SK-N-SH treated with all-trans-retinoic acid at 6 μM for 48 hours (cell line): ENCODE data around the gene TUBGCP3.
"Not testable (repeated sequence)": the region's sequence is repeated elsewhere in the genome, so short reads cannot be mapped to it uniquely, and the experiment has no call there.

Experiments used
- ATAC-seq: fragments of 200-7000 bp; cut with Tn5 transposase; 3 replicates; pipeline ENCODE4 v1.9.1; 2020; ENCODE audit warnings: mild to moderate bottlenecking, moderate library complexity
- ARNTL ChIP-seq: fragments of 450-650 bp; formaldehyde crosslinking; IDR thresholded peaks from 2 replicates; pipeline ENCODE4 v1.5.0; 2020; ENCODE audit warnings: low read depth, mild to moderate bottlenecking, moderate library complexity, borderline replicate concordance
- BACH2 ChIP-seq: fragments of 250-450 bp; sonication (Bioruptor Pico); IDR thresholded peaks from 2 replicates; pipeline ENCODE4 v1.9.0; 2021; ENCODE audit warnings: mild to moderate bottlenecking, borderline replicate concordance
- CSDC2 ChIP-seq: fragments of 250-450 bp; sonication (Bioruptor Pico); IDR thresholded peaks from 2 replicates; pipeline ENCODE4 v1.5.0; 2020; ENCODE audit warnings: mild to moderate bottlenecking, moderate library complexity
- CSRNP3 ChIP-seq: fragments of 250-450 bp; sonication (Bioruptor Pico); IDR thresholded peaks from 2 replicates; pipeline ENCODE4 v1.5.1; 2021; ENCODE audit warnings: mild to moderate bottlenecking, moderate library complexity
- ESRRG ChIP-seq: fragments of 250-450 bp; sonication (Bioruptor Pico); IDR thresholded peaks from 2 replicates; pipeline ENCODE4 v1.6.1; 2021; ENCODE audit warnings: mild to moderate bottlenecking
- GLIS3 ChIP-seq: fragments of 250-450 bp; sonication (Bioruptor Pico); IDR thresholded peaks from 2 replicates; pipeline ENCODE4 v1.5.0; 2020; ENCODE audit warnings: mild to moderate bottlenecking, moderate library complexity
- ISL1 ChIP-seq: fragments of 250-450 bp; sonication (Bioruptor Pico); IDR thresholded peaks from 2 replicates; pipeline ENCODE4 v2.1.2; 2022; ENCODE audit warnings: mild to moderate bottlenecking, moderate library complexity
- POU6F1 ChIP-seq: fragments of 250-450 bp; sonication (Bioruptor Pico); IDR thresholded peaks from 2 replicates; pipeline ENCODE4 v1.8.0; 2021; ENCODE audit warnings: low read depth, mild to moderate bottlenecking, moderate library complexity, borderline replicate concordance
- PPARA ChIP-seq: fragments of 250-450 bp; sonication (Bioruptor Pico); IDR thresholded peaks from 2 replicates; pipeline ENCODE4 v1.5.0; 2020; ENCODE audit warnings: mild to moderate bottlenecking, borderline replicate concordance
- TCF4 ChIP-seq: fragments of 250-450 bp; sonication (Bioruptor Pico); IDR thresholded peaks from 2 replicates; pipeline ENCODE4 v1.8.0; 2021; ENCODE audit warnings: mild to moderate bottlenecking, moderate library complexity, borderline replicate concordance
- TOX ChIP-seq: fragments of 250-450 bp; sonication (Bioruptor Pico); IDR thresholded peaks from 2 replicates; pipeline ENCODE4 v1.8.0; 2021; ENCODE audit warnings: mild to moderate bottlenecking, moderate library complexity, borderline replicate concordance
- ZC3H10 ChIP-seq: fragments of 250-450 bp; sonication (Bioruptor Pico); IDR thresholded peaks from 2 replicates; pipeline ENCODE4 v1.5.1; 2021; ENCODE audit warnings: mild to moderate bottlenecking, moderate library complexity
- ZFP30 ChIP-seq: fragments of 450-650 bp; formaldehyde crosslinking; IDR thresholded peaks from 2 replicates; pipeline ENCODE4 v1.5.0; 2022; ENCODE audit warnings: mild to moderate bottlenecking, moderate library complexity
- ZNF565 ChIP-seq: fragments of 450-650 bp; formaldehyde crosslinking; conservative IDR thresholded peaks from 2 replicates; pipeline ENCODE4 v1.5.0; 2020; ENCODE audit warnings: low read depth, mild to moderate bottlenecking, moderate library complexity
- ZNF70 ChIP-seq: fragments of 450-650 bp; formaldehyde crosslinking; IDR thresholded peaks from 2 replicates; pipeline ENCODE4 v1.5.0; 2020; ENCODE audit warnings: mild to moderate bottlenecking, moderate library complexity
- TF ChIP-seq, protein P1 (sequence below): fragments of 250-450 bp; sonication (Bioruptor Pico); IDR thresholded peaks from 2 replicates; pipeline ENCODE4 v1.5.1; 2020; ENCODE audit warnings: low read depth, mild to moderate bottlenecking, moderate library complexity
- TF ChIP-seq, protein P2 (sequence below): fragments of 250-450 bp; sonication (Bioruptor Pico); IDR thresholded peaks from 2 replicates; pipeline ENCODE4 v1.8.0; 2020; ENCODE audit warnings: mild to moderate bottlenecking, moderate library complexity, borderline replicate concordance
- TF ChIP-seq, protein P3 (sequence below): fragments of 250-450 bp; sonication (Bioruptor Pico); IDR thresholded peaks from 2 replicates; pipeline ENCODE4 v1.5.0; 2020; ENCODE audit warnings: mild to moderate bottlenecking, moderate library complexity

Gene TUBGCP3

DNA sequence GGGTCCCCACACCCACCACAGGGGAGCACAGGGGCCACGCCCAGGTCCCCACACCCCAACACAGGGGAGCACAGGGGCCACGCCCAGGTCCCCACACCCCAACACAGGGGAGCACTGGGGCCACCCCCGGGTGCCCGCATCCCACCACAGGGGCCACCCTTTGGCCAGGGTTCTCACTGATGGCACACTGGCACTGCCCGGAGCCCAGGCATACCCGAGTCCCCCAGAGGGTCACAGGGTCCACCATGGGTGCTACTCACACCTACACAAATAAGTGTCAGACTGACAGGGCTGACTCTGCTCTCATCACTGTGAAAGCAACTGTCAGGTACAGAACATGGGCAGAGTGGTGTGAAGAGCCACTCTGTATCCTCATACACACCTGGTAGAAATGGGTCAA is 98.8 kb downstream of the TUBGCP3 start:
- TF ChIP-seq CSDC2 (CRISPR knock-in tag) (no peak), ZC3H10 (CRISPR knock-in tag) (no peak), POU6F1 (CRISPR knock-in tag) (no peak), GLIS3 (CRISPR knock-in tag) (no peak), TCF4 (CRISPR knock-in tag) (no peak), PPARA (CRISPR knock-in tag) (no peak), BACH2 (CRISPR knock-in tag) (no peak), CSRNP3 (CRISPR knock-in tag) (no peak), ZNF70 (CRISPR knock-in tag) (no peak), ARNTL (no peak), ZNF565 (no peak), TOX (no peak)
- TF ChIP-seq, protein P1, sequence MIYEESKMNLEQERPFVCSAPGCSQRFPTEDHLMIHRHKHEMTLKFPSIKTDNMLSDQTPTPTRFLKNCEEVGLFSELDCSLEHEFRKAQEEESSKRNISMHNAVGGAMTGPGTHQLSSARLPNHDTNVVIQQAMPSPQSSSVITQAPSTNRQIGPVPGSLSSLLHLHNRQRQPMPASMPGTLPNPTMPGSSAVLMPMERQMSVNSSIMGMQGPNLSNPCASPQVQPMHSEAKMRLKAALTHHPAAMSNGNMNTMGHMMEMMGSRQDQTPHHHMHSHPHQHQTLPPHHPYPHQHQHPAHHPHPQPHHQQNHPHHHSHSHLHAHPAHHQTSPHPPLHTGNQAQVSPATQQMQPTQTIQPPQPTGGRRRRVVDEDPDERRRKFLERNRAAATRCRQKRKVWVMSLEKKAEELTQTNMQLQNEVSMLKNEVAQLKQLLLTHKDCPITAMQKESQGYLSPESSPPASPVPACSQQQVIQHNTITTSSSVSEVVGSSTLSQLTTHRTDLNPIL, result no peak
- TF ChIP-seq, protein P2, sequence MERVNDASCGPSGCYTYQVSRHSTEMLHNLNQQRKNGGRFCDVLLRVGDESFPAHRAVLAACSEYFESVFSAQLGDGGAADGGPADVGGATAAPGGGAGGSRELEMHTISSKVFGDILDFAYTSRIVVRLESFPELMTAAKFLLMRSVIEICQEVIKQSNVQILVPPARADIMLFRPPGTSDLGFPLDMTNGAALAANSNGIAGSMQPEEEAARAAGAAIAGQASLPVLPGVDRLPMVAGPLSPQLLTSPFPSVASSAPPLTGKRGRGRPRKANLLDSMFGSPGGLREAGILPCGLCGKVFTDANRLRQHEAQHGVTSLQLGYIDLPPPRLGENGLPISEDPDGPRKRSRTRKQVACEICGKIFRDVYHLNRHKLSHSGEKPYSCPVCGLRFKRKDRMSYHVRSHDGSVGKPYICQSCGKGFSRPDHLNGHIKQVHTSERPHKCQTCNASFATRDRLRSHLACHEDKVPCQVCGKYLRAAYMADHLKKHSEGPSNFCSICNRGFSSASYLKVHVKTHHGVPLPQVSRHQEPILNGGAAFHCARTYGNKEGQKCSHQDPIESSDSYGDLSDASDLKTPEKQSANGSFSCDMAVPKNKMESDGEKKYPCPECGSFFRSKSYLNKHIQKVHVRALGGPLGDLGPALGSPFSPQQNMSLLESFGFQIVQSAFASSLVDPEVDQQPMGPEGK, result no peak
- TF ChIP-seq, protein P3, sequence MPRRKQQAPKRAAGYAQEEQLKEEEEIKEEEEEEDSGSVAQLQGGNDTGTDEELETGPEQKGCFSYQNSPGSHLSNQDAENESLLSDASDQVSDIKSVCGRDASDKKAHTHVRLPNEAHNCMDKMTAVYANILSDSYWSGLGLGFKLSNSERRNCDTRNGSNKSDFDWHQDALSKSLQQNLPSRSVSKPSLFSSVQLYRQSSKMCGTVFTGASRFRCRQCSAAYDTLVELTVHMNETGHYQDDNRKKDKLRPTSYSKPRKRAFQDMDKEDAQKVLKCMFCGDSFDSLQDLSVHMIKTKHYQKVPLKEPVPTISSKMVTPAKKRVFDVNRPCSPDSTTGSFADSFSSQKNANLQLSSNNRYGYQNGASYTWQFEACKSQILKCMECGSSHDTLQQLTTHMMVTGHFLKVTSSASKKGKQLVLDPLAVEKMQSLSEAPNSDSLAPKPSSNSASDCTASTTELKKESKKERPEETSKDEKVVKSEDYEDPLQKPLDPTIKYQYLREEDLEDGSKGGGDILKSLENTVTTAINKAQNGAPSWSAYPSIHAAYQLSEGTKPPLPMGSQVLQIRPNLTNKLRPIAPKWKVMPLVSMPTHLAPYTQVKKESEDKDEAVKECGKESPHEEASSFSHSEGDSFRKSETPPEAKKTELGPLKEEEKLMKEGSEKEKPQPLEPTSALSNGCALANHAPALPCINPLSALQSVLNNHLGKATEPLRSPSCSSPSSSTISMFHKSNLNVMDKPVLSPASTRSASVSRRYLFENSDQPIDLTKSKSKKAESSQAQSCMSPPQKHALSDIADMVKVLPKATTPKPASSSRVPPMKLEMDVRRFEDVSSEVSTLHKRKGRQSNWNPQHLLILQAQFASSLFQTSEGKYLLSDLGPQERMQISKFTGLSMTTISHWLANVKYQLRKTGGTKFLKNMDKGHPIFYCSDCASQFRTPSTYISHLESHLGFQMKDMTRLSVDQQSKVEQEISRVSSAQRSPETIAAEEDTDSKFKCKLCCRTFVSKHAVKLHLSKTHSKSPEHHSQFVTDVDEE (CRISPR knock-in tag), result no peak
- ATAC-seq, result no peak

DNA sequence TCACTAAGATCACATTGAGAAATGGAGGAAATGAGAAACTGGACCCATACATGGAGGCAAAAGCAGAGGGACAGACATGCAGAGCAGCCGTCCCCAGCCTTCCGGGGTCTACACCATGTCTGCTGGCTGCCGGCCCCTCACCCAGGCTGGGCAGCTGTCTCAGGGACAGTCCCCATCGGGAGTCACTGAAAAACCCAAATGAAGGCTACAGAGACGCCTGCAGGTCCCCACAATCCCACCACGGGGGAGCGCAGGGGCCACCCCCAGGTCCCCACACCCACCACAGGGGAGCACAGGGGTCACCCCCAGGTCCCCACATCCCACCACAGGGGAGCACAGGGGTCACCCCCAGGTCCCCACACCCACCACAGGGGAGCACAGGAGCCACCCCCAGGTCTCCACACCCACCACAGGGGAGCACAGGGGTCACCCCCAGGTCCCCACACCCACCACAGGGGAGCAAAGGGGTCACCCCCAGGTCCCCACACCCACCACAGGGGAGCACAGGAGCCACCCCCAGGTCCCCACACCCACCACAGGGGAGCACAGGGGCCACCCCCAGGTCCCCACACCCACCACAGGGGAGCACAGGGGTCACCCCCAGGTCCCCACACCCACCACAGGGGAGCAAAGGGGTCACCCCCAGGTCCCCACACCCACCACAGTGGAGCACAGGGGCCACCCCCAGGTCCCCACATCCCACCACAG is 99.5 kb downstream of the TUBGCP3 start:
- ATAC-seq, result not testable (repeated sequence)

- no peak for ATAC-seq
- no peak for TF ChIP-seq ZFP30 (CRISPR knock-in tag)
- TF ChIP-seq TCF4 (CRISPR knock-in tag), result no peak
- TF ChIP-seq ESRRG (CRISPR knock-in tag), result no peak
- TF ChIP-seq, protein P3 (CRISPR knock-in tag), result no peak
- TF ChIP-seq GLIS3 (CRISPR knock-in tag), result no peak
- no peak for TF ChIP-seq CSDC2 (CRISPR knock-in tag)
- no peak for TF ChIP-seq ZC3H10 (CRISPR knock-in tag)
- TF ChIP-seq ZNF565, result no peak
- no peak for TF ChIP-seq POU6F1 (CRISPR knock-in tag)
- no peak for TF ChIP-seq ARNTL
- no peak for TF ChIP-seq TOX
- TF ChIP-seq CSRNP3 (CRISPR knock-in tag), result no peak
- no peak for TF ChIP-seq ISL1 (CRISPR knock-in tag)
These were observed 100.8 kb downstream of the TUBGCP3 start for GRCh38 chr13:112487127-112487517.
